Neutrophil (primary cell): ENCODE results near the gene SIDT1.

Experiments
- H3K27ac ChIP-seq: fragments of 200-600 bp; sonication (generic); 2 replicates; pipeline ENCODE4 v1.5.1; 2016; ENCODE audit warnings: mild to moderate bottlenecking, moderate library complexity
- H3K27me3 ChIP-seq: fragments of 200-600 bp; sonication (generic); 2 replicates; pipeline ENCODE4 v1.6.0; 2016; ENCODE audit warnings: mild to moderate bottlenecking
- H3K36me3 ChIP-seq: fragments of 200-600 bp; sonication (generic); 2 replicates; pipeline ENCODE4 v1.5.1; 2017
- H3K4me1 ChIP-seq, 2 experiments: fragments of 200-600 bp in 1 of 2; sonication (generic) in 1 of 2; 1 replicate in 1 of 2; 2 replicates in 1 of 2; pipeline versions ENCODE4 v1.5.1 to v1.6.1; 2013 to 2016; ENCODE audit warnings: low read depth in 1 of 2, low read length in 1 of 2, mild to moderate bottlenecking in 1 of 2, moderate library complexity in 1 of 2; ENCODE audit not compliant: control insufficient read depth in 1 of 2, insufficient read depth in 1 of 2
- H3K4me3 ChIP-seq, 2 experiments: fragments of 200-600 bp in 1 of 2; sonication (generic) in 1 of 2; 1 replicate in 1 of 2; 2 replicates in 1 of 2; pipeline ENCODE4 v1.5.1; 2013 to 2016; ENCODE audit warnings: low read depth in 1 of 2, low read length in 1 of 2, mild to moderate bottlenecking in 1 of 2, moderate library complexity in 1 of 2
- H3K9me3 ChIP-seq: fragments of 200-600 bp; sonication (generic); 2 replicates; pipeline ENCODE4 v1.5.1; 2016
- TF ChIP-seq, protein P1 (sequence below): fragments of 200-600 bp; sonication (generic); IDR thresholded peaks from 2 replicates; pipeline ENCODE4 v1.5.1; 2016; ENCODE audit warnings: antibody characterized with exemption

Gene SIDT1

DNA sequence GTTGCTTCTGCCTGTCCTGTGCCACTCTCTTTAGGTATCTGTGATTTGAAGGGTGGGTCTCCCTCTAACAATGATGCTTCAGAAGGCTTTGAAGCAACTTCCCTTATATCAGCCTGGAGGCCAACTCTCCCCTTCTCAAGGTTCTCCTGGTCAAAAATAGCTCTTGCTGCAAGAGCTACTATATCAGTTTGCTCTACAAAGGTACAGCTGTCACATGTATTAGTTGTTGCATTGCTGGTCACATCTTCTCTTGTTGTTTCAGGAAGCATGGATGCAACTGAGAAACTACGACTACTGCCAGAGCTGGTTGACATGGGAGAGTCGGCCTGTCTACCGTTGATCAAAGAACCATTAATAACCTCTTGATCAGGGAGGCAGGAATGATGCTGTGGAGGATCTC lies 125.8 kb downstream of the SIDT1 start:
- Histone ChIP-seq H3K4me1 (no peaks in the 10 kb centered on the region), H3K4me3 (no peak overlapping the region), H3K36me3 (peaks cover 68% of the 10 kb centered on the region), H3K9me3 (no peaks in the 10 kb centered on the region), H3K27me3 (no peaks in the 10 kb centered on the region), H3K27ac (no peak overlapping the region)
- TF ChIP-seq, protein P1, sequence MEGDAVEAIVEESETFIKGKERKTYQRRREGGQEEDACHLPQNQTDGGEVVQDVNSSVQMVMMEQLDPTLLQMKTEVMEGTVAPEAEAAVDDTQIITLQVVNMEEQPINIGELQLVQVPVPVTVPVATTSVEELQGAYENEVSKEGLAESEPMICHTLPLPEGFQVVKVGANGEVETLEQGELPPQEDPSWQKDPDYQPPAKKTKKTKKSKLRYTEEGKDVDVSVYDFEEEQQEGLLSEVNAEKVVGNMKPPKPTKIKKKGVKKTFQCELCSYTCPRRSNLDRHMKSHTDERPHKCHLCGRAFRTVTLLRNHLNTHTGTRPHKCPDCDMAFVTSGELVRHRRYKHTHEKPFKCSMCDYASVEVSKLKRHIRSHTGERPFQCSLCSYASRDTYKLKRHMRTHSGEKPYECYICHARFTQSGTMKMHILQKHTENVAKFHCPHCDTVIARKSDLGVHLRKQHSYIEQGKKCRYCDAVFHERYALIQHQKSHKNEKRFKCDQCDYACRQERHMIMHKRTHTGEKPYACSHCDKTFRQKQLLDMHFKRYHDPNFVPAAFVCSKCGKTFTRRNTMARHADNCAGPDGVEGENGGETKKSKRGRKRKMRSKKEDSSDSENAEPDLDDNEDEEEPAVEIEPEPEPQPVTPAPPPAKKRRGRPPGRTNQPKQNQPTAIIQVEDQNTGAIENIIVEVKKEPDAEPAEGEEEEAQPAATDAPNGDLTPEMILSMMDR = no peak

DNA sequence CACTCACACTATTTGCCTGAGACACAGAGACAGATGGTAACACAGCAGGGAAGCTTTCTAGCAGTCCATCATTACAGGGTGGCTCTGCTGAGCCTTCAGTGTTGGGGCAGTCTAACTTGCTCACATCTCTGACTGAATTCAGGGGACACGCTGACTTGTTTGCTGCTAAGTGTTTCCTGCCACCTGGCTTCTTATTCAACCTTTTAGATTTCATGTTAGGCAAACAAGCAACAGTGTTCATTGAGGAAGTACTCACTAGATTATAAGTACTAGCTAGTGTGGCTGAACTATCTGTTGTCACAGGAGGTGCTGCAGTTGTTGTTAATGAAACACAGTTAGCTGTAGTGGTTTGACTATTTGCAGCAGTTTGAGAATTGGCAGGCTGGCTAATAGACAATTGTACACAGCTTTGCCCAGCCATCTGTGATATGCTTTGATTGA lies 126.8 kb downstream of the SIDT1 start:
- Histone ChIP-seq H3K4me3 (no peak overlapping the region), H3K36me3 (peaks cover 78% of the 10 kb centered on the region), H3K4me1 (no peaks in the 10 kb centered on the region), H3K9me3 (no peaks in the 10 kb centered on the region), H3K27ac (no peak overlapping the region), H3K27me3 (no peaks in the 10 kb centered on the region)
- TF ChIP-seq, protein P1 = no peak

DNA sequence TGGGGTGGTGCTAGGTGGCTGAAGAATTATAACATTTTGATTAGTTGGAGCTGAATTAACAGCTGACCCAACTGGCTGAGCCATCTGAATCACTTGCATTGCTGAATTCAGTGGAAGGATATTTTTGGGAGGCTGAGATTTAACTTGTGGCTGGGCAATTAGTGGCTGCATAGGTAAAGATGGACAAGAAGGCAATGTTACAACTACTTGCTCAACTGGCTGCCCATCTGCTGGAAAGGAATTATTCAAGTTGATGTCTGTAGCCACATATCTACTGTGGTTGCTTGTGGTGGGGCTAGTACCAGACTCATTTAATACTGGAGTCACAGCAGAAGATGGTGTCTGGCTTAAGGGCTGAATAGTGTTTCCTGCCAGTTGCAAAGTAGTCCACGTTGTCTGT lies 127.6 kb downstream of the SIDT1 start:
- H3K27ac ChIP-seq = no peak overlapping the region
- TF ChIP-seq, protein P1 = no peak
- no peak overlapping the region for H3K4me3 ChIP-seq
- H3K36me3 ChIP-seq = peaks cover 83% of the 10 kb centered on the region
- H3K4me1 ChIP-seq = no peaks in the 10 kb centered on the region
- no peaks in the 10 kb centered on the region for H3K9me3 ChIP-seq
- no peaks in the 10 kb centered on the region for H3K27me3 ChIP-seq

DNA sequence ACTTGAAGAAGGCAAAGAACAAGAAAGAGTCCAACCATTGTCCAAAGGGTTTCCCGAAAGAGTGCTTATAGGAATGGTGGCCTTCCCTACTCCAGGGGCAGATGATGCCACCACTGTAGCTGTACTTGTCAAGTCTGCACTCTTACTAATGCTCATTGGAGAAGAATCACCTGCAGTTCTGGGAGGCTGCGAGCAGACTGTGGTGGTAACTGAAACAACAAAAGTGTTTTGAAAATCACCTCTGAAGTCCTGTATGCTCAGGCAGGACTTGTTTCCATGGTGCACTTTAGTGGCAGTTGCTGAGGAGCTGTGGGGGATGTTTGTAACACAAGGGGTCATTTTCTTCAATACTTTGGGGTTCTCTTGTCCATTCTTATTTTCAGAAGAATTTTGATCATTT lies 128.1 kb downstream of the SIDT1 start:
- Histone ChIP-seq H3K27me3 (no peaks in the 10 kb centered on the region), H3K4me3 (no peak overlapping the region), H3K27ac (no peak overlapping the region), H3K36me3 (peaks cover 85% of the 10 kb centered on the region), H3K4me1 (no peaks in the 10 kb centered on the region), H3K9me3 (no peaks in the 10 kb centered on the region)
- TF ChIP-seq, protein P1 = no peak

DNA sequence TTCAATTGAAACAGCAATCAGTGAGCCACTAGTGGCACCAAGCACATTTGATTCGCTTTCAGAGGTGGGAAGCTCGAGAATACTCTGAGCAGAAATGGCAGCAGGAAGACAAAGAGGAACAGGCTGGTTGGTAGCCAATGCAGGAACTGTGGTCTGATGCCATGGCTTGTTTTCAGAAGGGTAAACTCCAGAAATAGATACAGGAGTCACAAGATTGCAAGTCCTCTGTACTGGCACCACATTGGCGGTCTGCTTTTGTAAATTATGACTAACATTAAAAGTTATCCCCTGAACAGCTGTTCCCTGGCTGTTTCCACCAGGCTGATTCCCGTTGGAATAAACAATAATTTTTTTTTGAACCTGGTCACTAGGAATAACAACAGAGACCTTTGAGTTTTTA lies 128.5 kb downstream of the SIDT1 start:
- Histone ChIP-seq H3K4me1 (no peaks in the 10 kb centered on the region), H3K4me3 (no peak overlapping the region), H3K27ac (no peak overlapping the region), H3K36me3 (peaks cover 83% of the 10 kb centered on the region), H3K27me3 (no peaks in the 10 kb centered on the region), H3K9me3 (no peaks in the 10 kb centered on the region)
- TF ChIP-seq, protein P1 = no peak

DNA sequence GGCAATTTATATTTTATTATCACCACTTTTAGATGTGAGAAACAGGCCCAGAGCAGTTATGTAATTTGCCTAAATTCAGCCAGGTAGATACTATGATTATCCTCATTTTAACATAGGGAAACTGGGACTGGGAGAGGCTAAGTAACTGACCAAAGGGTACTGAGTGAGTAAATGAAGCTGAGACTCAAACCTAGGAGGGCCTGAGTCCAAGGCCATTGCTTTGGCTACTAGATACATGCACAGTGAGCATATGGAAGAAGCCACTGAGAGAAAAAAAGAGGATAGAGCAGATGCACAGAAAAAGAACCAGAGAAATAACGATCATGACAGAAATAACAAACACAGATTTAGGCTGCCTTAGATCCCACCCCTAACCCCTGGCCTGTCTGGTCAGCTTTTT lies 130.5 kb downstream of the SIDT1 start:
- H3K36me3 ChIP-seq = peaks cover 78% of the 10 kb centered on the region

More for the DNA sequence above, 130.5 kb downstream of the SIDT1 start:
- Histone ChIP-seq H3K27ac (no peak overlapping the region), H3K4me1 (no peaks in the 10 kb centered on the region), H3K27me3 (no peaks in the 10 kb centered on the region), H3K4me3 (no peak overlapping the region), H3K9me3 (no peaks in the 10 kb centered on the region)
- TF ChIP-seq, protein P1 = no peak
